Tibial artery (tissue), 4 donors: Measurements from ENCODE around the gene ARL6IP1.

ENCODE experiments used
- DNase-seq, 2 donors: peaks; one replicate each; pipeline ENCODE4 v3.0.0-alpha.2; 2019
- H3K27ac ChIP-seq, 2 donors: fragments of 200-600 bp; sonication (generic) in 1 of 2; 1 replicate in 1 of 2; 2 replicates in 1 of 2; pipeline ENCODE4 v1.5.1; 2018 to 2019; ENCODE audit warnings: mild to moderate bottlenecking in 1 of 2
- H3K27me3 ChIP-seq, 2 donors: fragments of 200-600 bp; sonication (generic) in 1 of 2; one replicate each; pipeline versions ENCODE4 v1.5.1 to v1.6.0; 2016 to 2019
- H3K36me3 ChIP-seq, 3 donors: fragments of 200-600 bp; sonication (generic) in 2 of 3; one replicate each; pipeline ENCODE4 v1.5.1; 2016 to 2019; ENCODE audit warnings: mild to moderate bottlenecking in 2 of 3
- H3K4me1 ChIP-seq, 4 donors: fragments of 200-600 bp; sonication (generic) in 2 of 4; 1 replicate in 3 of 4; 2 replicates in 1 of 4; pipeline ENCODE4 v1.5.1; 2016 to 2019
- H3K4me3 ChIP-seq, 2 donors: fragments of 200-600 bp; sonication (generic) in 1 of 2; 1 replicate in 1 of 2; 2 replicates in 1 of 2; pipeline ENCODE4 v1.5.1; 2018 to 2019; ENCODE audit warnings: mild to moderate bottlenecking in 2 of 2
- H3K9me3 ChIP-seq, 3 donors: fragments of 200-600 bp; sonication (generic) in 1 of 3; one replicate each; pipeline ENCODE4 v1.5.1; 2016 to 2019
- intact Hi-C: fragments of 100-400 bp; cut with DNase I; formaldehyde crosslinking; loops from one replicate; pipeline ENCODE4 v1.15.0; 2023; ENCODE audit warnings: low total_unique reads
- TF ChIP-seq, protein P1 (sequence below), 2 experiments: fragments of 200-600 bp in 1 of 2; fragments of 450-650 bp in 1 of 2; IDR thresholded peaks; one replicate each; pipeline ENCODE4 v1.5.1; 2017 to 2019; ENCODE audit warnings: antibody characterized with exemption in 2 of 2, mild to moderate bottlenecking in 1 of 2, moderate library complexity in 1 of 2

The ARL6IP1 gene

DNA sequence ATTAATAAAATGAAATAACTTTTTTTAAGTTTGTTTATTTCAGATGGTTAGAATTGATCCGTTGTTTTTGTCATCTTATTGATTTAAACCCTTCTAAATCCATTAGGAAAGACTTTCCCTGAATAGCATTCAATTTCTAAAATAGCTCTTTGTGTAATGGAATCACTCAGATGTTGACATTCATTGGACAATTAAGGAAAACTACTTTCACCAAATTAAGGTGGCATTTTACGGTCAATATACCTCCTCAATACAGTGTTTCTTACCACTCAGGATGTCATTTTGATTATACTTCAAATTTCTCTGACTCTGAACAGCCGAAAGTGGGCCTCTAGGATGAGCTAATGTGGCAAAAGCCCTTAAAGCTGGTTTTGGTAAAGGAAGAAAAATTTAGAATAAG lies 1.8 kb downstream of the ARL6IP1 start:
- TF ChIP-seq, protein P1, sequence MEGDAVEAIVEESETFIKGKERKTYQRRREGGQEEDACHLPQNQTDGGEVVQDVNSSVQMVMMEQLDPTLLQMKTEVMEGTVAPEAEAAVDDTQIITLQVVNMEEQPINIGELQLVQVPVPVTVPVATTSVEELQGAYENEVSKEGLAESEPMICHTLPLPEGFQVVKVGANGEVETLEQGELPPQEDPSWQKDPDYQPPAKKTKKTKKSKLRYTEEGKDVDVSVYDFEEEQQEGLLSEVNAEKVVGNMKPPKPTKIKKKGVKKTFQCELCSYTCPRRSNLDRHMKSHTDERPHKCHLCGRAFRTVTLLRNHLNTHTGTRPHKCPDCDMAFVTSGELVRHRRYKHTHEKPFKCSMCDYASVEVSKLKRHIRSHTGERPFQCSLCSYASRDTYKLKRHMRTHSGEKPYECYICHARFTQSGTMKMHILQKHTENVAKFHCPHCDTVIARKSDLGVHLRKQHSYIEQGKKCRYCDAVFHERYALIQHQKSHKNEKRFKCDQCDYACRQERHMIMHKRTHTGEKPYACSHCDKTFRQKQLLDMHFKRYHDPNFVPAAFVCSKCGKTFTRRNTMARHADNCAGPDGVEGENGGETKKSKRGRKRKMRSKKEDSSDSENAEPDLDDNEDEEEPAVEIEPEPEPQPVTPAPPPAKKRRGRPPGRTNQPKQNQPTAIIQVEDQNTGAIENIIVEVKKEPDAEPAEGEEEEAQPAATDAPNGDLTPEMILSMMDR (IDR thresholded peaks at IDR 0.05), result no peak
- intact Hi-C loops, result no loop called here
- H3K4me3 ChIP-seq, result peak overlapping the region in 1 of 2 donors; percentile 58
- peaks cover 11 to 36% (median 21%) of the 10 kb centered on the region in 3 donors for H3K36me3 ChIP-seq
- H3K9me3 ChIP-seq, result no peaks in the 10 kb centered on the region
- DNase-seq, result no peak
- no peak overlapping the region for H3K27ac ChIP-seq
- peaks cover 0 to 30% (median 17%) of the 10 kb centered on the region in 4 donors for H3K4me1 ChIP-seq
- no peaks in the 10 kb centered on the region for H3K27me3 ChIP-seq

DNA sequence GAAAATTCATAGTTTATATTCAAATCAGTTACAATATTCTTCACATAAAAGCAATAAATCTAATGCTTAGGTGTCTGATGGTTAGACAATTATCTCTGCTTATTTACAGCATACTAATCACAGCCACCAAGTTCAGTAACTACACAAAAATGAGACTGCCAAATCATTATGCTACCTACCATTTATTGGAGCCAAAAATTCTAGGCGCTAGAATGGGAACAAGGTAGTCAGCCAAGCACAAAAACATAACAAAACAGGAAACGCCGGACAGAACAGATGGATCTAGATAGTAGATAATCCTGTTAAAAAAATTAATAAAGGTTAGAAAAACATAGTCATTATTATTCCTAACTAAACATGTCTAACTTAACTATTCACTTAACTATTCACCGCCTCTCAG lies 3.6 kb downstream of the ARL6IP1 start:
- Histone ChIP-seq H3K4me1 (peaks cover 0 to 30% (median 16%) of the 10 kb centered on the region in 4 donors), H3K9me3 (no peaks in the 10 kb centered on the region), H3K4me3 (no peak overlapping the region), H3K27me3 (no peaks in the 10 kb centered on the region), H3K36me3 (peaks cover 28 to 53% (median 39%) of the 10 kb centered on the region in 3 donors), H3K27ac (no peak overlapping the region)
- intact Hi-C loops, result no loop called here
- TF ChIP-seq, protein P1 (IDR thresholded peaks at IDR 0.05), result no peak
- no peak for DNase-seq

DNA sequence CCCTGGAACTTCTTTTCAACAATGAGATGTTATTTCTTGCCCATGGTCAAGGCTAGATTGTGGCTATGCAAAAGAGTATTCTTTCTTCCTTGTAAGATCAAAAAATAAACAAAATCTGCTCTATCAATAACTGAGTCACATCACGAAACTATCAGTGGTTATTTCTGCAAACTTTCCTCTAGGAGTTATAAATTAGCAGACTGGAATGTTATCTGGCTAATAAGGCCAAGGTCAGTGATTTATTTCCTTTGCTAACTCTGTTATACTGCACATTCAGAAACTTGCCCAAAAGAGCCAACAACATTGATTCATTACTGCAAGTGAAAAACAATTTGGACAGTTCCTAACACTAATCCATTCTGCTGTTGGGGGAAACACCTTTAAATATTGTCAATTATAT lies 5.0 kb downstream of the ARL6IP1 start:
- Histone ChIP-seq H3K27me3 (no peaks in the 10 kb centered on the region), H3K4me3 (no peak overlapping the region), H3K36me3 (peaks cover 34 to 59% (median 44%) of the 10 kb centered on the region in 3 donors), H3K27ac (no peak overlapping the region), H3K4me1 (peaks cover 0 to 21% (median 16%) of the 10 kb centered on the region in 4 donors), H3K9me3 (no peaks in the 10 kb centered on the region)
- no peak for DNase-seq
- intact Hi-C loops, result no loop called here
- TF ChIP-seq, protein P1 (IDR thresholded peaks at IDR 0.05), result no peak

DNA sequence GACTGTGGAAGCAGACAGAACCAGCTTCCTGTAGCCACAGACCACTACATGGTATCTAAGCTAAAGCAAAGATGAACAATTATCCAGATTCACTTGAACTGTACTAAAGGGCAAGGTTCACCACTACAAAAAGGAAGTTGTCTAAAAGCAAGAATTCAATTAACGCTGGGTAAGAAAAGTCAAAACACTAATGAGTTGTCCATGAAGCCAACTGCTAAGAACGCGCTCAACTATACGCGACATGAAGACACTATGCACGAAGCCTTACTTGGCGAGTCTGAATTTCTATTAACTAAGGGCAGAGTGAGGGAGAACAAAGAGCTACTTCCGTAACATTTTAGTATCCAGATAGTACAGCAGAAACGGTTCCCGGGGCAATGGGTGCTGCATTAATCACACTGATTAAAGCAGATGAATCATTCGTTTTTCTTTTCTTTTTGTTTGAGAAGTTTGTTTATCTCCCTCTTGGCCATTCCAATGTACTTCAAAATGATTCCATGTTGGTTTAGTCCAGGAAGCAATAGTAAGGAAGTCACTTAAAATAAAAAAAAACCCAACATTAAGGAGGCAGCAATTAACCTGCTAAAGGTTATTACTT lies 8.4 kb downstream of the ARL6IP1 start:
- Histone ChIP-seq H3K4me1 (peaks cover 0 to 20% (median 15%) of the 10 kb centered on the region in 4 donors), H3K9me3 (no peaks in the 10 kb centered on the region), H3K27ac (no peak overlapping the region), H3K4me3 (no peak overlapping the region), H3K36me3 (peaks cover 34 to 58% (median 52%) of the 10 kb centered on the region in 3 donors), H3K27me3 (no peaks in the 10 kb centered on the region)
- no peak for DNase-seq
- intact Hi-C loops, result no loop called here
- TF ChIP-seq, protein P1 (IDR thresholded peaks at IDR 0.05), result no peak

DNA sequence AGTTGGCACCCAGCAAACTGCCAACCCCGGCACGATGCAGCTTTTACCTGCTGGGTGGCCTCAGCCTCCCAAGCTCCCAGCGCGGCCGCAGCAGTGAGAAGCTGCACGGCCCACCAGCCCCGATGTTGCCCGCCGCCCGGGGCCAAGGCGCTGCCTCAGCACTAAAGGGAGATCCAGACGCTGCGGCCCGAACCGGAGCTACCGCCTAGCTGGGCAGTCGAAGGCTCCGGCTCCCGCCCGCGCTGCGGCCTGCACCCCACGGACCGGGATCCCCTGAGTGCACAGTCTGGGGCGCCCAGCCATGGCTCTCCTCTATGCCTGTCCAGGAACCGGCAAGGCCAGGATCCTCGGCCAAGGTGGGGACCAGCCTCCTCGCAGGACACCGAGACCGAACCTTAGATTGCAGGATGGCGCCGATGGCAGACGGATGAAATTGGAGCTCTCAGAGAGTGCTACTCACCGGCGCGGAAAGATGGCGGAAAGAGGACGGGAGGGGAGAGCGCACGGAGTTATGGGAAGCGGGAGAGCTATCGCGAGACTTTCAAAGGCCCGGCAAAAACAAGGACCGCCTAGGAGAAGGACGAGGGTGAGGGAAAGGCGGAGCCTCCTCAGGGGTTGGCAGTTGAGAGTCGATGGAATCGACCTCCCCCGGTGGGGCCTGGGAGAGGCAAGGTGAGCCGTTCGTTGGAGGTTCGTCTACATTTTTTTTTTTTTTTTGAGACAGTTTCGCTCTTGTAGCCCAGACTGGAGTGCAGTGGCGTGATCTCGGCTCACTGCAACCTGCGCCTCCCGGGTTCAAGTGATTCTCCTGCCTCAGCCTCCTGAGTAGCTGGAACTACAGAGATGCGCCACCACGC lies 11.3 kb downstream of the ARL6IP1 start, which contains the start of gene RPS15A:
Gene RPS15A (minus strand): TSS at position 485 of the 857 bp plus-strand sequence. CDS start 1,221 bp downstream, outside the sequence.
- TF ChIP-seq, protein P1 (IDR thresholded peaks at IDR 0.05), result no peak
- intact Hi-C loops, result no loop called here
- H3K27me3 ChIP-seq, result no peaks in the 10 kb centered on the region
- peak within 1 kb of the TSS; percentile 63 to 65 for H3K4me3 ChIP-seq
- peaks cover 0 to 49% (median 34%) of the 10 kb centered on the region in 4 donors for H3K4me1 ChIP-seq
- peaks cover 39 to 65% (median 60%) of the 10 kb centered on the region in 3 donors for H3K36me3 ChIP-seq
- H3K27ac ChIP-seq, result peak within 1 kb of the TSS; percentile 74 to 81
- H3K9me3 ChIP-seq, result no peaks in the 10 kb centered on the region
- DNase-seq, result peak; percentile 95 to 97
